OCI-LY1 (cell line): ENCODE measurements around the gene TXNL4A.

Experiments used
- H2AFZ ChIP-seq: fragments of 200-600 bp; sonication (generic), shearing (Covaris generic); 2 replicates; pipeline ENCODE4 v1.6.0; 2014; ENCODE audit warnings: antibody characterized with exemption, mild to moderate bottlenecking, low read length
- H3F3A ChIP-seq: fragments of 200-600 bp; sonication (generic), shearing (Covaris generic); 2 replicates; pipeline ENCODE4 v1.6.0; 2014; ENCODE audit warnings: mild to moderate bottlenecking, antibody characterized with exemption, low read length, moderate library complexity; ENCODE audit not compliant: insufficient read depth
- H3K27ac ChIP-seq: fragments of 200-600 bp; sonication (generic); 2 replicates; pipeline ENCODE4 v1.5.1; 2014; ENCODE audit warnings: low read length, mixed run types, mild to moderate bottlenecking, low read depth; ENCODE audit not compliant: poor library complexity, severe bottlenecking
- H3K27me3 ChIP-seq: fragments of 200-600 bp; sonication (generic); 2 replicates; pipeline ENCODE4 v1.6.0; 2014; ENCODE audit warnings: antibody characterized with exemption, mild to moderate bottlenecking, low read length, moderate library complexity; ENCODE audit not compliant: insufficient read depth
- H3K36me3 ChIP-seq: fragments of 200-600 bp; sonication (generic); 2 replicates; pipeline ENCODE4 v1.6.1; 2014; ENCODE audit warnings: mild to moderate bottlenecking, antibody characterized with exemption, low read length, moderate library complexity, mixed read lengths; ENCODE audit not compliant: insufficient read depth
- H3K4me1 ChIP-seq: fragments of 200-600 bp; sonication (generic); 2 replicates; pipeline ENCODE4 v1.5.1; 2014; ENCODE audit warnings: mild to moderate bottlenecking, low read length, moderate library complexity; ENCODE audit not compliant: insufficient read depth, severe bottlenecking
- H3K4me2 ChIP-seq: fragments of 200-600 bp; sonication (generic), shearing (Covaris generic); 2 replicates; pipeline ENCODE4 v1.6.1; 2014; ENCODE audit warnings: low read length
- H3K4me3 ChIP-seq: fragments of 200-600 bp; sonication (generic); 2 replicates; pipeline ENCODE4 v1.5.1; 2014; ENCODE audit warnings: low read length, low read depth, mild to moderate bottlenecking, mixed read lengths; ENCODE audit not compliant: poor library complexity, severe bottlenecking
- H3K79me2 ChIP-seq: fragments of 200-600 bp; shearing (Covaris generic); 2 replicates; pipeline ENCODE4 v1.6.1; 2016; ENCODE audit warnings: mixed run types, low read length, mixed read lengths; ENCODE audit not compliant: insufficient read depth
- H3K9ac ChIP-seq: fragments of 200-600 bp; sonication (generic), shearing (Covaris generic); 2 replicates; pipeline ENCODE4 v1.6.1; 2014; ENCODE audit warnings: mild to moderate bottlenecking, low read length, mixed read lengths
- H3K9me2 ChIP-seq: fragments of 200-600 bp; sonication (generic), shearing (Covaris generic); 2 replicates; pipeline ENCODE4 v1.6.1; 2014; ENCODE audit warnings: low read depth, mild to moderate bottlenecking, low read length, mixed read lengths
- H3K9me3 ChIP-seq: fragments of 200-600 bp; shearing (Covaris generic); 2 replicates; pipeline ENCODE4 v1.6.1; 2014; ENCODE audit warnings: low read length, mixed read lengths
- H4K20me1 ChIP-seq: fragments of 200-600 bp; sonication (generic), shearing (Covaris generic); 2 replicates; pipeline ENCODE4 v1.6.0; 2016; ENCODE audit warnings: mild to moderate bottlenecking, low read length; ENCODE audit not compliant: insufficient read depth
- EZH2 ChIP-seq: fragments of 200-600 bp; sonication (generic), shearing (Covaris generic); IDR thresholded peaks from 2 replicates; pipeline ENCODE4 v1.8.0; 2017; ENCODE audit warnings: borderline replicate concordance, mixed run types, mild to moderate bottlenecking, antibody characterized with exemption, low read length, moderate library complexity, mixed read lengths
- TF ChIP-seq, protein P1 (sequence below): fragments of 200-600 bp; sonication (generic), shearing (Covaris generic); IDR thresholded peaks from 2 replicates; pipeline ENCODE4 v1.5.1; 2017; ENCODE audit warnings: mild to moderate bottlenecking, antibody characterized with exemption, low read length, moderate library complexity, mixed read lengths

TXNL4A gene

DNA sequence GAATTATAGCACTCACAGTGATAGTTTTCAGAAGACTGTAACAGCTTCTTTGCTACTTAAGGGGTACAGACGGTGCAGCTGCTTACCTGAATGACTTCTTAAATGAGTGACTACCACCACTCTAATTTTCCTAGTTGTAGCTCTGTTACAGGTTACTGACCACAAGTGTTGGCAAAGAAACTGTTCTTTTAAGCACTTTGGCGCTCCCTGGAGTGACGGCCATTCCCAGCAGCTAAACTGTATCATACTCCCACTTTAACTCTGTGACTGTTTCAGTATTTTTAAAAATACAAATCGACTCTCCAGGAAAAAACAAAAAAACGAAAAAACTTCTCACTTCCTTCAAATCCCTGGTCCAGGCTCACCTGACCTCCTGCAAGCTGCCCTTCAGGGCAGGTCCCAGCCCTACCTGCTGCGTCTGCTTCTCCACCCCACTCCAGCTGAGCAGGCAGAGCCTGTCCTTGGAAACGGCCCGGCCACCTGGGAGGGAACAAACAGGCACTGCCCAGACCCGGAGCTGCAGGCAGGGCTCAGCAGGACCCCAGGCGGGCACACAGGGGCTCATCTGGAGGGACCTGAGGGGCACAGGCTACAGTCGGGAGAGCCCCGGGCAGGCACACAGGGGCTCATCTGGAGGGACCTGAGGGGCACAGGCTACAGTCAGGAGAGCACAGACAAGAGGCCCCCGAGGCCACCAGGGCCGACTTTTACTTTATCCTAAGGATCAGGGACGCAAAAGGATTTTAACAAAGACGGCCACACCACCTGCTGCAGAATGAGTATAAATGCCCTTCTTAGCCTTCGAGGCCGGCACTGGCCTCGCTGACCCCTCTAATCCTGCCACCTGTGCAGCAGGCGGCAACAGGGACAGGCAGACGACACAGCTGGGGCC is 61.4 kb downstream of the TXNL4A start:
- H3K9me2 ChIP-seq, result no peaks in the 10 kb centered on the region
- H3K79me2 ChIP-seq, result no peaks in the 10 kb centered on the region
- TF ChIP-seq, protein P1, sequence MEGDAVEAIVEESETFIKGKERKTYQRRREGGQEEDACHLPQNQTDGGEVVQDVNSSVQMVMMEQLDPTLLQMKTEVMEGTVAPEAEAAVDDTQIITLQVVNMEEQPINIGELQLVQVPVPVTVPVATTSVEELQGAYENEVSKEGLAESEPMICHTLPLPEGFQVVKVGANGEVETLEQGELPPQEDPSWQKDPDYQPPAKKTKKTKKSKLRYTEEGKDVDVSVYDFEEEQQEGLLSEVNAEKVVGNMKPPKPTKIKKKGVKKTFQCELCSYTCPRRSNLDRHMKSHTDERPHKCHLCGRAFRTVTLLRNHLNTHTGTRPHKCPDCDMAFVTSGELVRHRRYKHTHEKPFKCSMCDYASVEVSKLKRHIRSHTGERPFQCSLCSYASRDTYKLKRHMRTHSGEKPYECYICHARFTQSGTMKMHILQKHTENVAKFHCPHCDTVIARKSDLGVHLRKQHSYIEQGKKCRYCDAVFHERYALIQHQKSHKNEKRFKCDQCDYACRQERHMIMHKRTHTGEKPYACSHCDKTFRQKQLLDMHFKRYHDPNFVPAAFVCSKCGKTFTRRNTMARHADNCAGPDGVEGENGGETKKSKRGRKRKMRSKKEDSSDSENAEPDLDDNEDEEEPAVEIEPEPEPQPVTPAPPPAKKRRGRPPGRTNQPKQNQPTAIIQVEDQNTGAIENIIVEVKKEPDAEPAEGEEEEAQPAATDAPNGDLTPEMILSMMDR, result no peak
- no peak for TF ChIP-seq EZH2
- H3K27me3 ChIP-seq, result no peaks in the 10 kb centered on the region
- H3K9ac ChIP-seq, result no peak overlapping the region
- H2AFZ ChIP-seq, result no peak overlapping the region
- H4K20me1 ChIP-seq, result no peaks in the 10 kb centered on the region
- H3K9me3 ChIP-seq, result peaks cover 18% of the 10 kb centered on the region
- H3K4me3 ChIP-seq, result no peak overlapping the region
- no peak overlapping the region for H3K4me2 ChIP-seq
- H3F3A ChIP-seq, result no peaks in the 10 kb centered on the region
- no peaks in the 10 kb centered on the region for H3K4me1 ChIP-seq
- no peak overlapping the region for H3K27ac ChIP-seq
- H3K36me3 ChIP-seq, result peaks cover 30% of the 10 kb centered on the region

DNA sequence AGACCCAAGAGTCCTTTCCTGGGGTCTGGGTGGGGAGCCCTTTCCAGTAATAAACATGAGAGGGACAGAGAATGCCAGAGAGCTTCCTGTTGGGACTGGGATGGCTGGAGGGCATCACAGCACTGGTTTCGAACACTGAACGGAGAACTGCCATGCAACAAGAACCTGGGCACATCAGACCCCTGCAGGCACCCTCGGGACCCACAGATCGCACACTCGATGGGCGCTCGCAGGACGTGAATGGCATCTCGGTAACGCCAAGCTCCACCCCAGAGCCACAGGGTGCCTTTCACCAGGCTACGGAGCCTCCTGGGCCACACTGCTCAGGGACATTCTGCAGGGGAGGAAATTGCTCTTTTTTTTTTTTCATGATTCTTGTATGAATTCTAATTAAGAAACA is 62.1 kb downstream of the TXNL4A start:
- H3K9me3 ChIP-seq, result peaks cover 15% of the 10 kb centered on the region
- H3K27me3 ChIP-seq, result no peaks in the 10 kb centered on the region
- no peak overlapping the region for H3K27ac ChIP-seq
- no peak overlapping the region for H3K4me2 ChIP-seq
- peaks cover 30% of the 10 kb centered on the region for H3K36me3 ChIP-seq
- no peaks in the 10 kb centered on the region for H4K20me1 ChIP-seq
- H3F3A ChIP-seq, result no peaks in the 10 kb centered on the region
- no peak overlapping the region for H3K4me3 ChIP-seq
- H2AFZ ChIP-seq, result no peak overlapping the region
- H3K9me2 ChIP-seq, result no peaks in the 10 kb centered on the region
- no peak overlapping the region for H3K9ac ChIP-seq
- no peak for TF ChIP-seq EZH2
- TF ChIP-seq, protein P1, result no peak
- no peaks in the 10 kb centered on the region for H3K4me1 ChIP-seq
- H3K79me2 ChIP-seq, result no peaks in the 10 kb centered on the region

DNA sequence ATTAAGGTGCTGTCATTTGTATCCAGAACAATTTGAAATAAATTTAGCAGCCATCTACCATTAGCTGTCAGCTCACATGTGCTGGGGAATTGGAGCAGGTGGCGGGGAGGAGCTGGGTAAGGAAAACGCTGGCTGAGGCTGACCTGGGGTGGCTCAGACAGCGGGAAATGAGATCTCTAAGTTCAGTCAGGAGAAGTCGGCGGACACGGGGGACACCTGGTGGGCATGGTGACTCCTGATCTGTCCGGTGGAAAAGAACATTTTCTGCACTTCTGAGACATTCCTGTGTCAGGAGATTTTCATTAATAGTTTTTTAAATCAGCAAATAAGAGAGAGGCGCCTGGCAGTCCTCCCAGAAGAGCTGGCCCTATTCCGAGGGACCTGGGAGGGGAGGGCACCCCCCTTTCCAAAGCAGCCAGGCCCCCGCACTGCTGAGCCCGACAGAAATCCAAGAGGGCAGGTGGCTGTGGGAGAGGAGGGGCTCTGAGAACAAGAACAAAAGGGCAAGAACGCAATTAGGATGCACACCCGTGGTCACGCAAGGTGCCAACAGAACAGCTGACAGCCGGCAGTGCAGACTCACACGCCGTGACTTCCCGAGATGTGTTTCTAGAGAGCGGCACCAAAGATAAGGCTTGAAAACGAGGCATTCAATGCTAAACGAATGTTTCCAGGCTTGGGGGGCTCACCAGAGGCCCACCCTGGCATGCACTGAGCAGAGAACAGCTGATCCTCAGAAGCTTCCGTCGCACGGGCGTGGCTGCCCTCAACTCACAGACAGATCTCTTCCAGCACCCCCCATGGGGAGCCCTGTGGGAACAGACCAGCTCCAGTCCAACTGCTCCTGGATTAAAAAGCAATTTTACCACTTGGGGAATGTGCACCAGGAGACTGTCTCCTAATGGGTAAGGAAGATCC is 63.3 kb downstream of the TXNL4A start:
- H3K9ac ChIP-seq, result no peak overlapping the region
- H3K4me2 ChIP-seq, result no peak overlapping the region
- H3K9me2 ChIP-seq, result no peaks in the 10 kb centered on the region
- H4K20me1 ChIP-seq, result no peaks in the 10 kb centered on the region
- TF ChIP-seq, protein P1, result no peak
- no peak for TF ChIP-seq EZH2
- no peaks in the 10 kb centered on the region for H3F3A ChIP-seq
- no peak overlapping the region for H3K4me3 ChIP-seq
- H3K79me2 ChIP-seq, result no peaks in the 10 kb centered on the region
- H3K4me1 ChIP-seq, result no peaks in the 10 kb centered on the region
- H3K36me3 ChIP-seq, result peaks cover 24% of the 10 kb centered on the region
- no peak overlapping the region for H2AFZ ChIP-seq
- no peak overlapping the region for H3K27ac ChIP-seq
- H3K9me3 ChIP-seq, result peaks cover 8% of the 10 kb centered on the region
- no peaks in the 10 kb centered on the region for H3K27me3 ChIP-seq
